Stimulated activated naive CD8-positive, alpha-beta T cell treated with anti-CD3 and anti-CD28 coated beads, Interleukin-15, Interleukin-2, amounts not matched to agents 100 ng/mL and 50 ng/mL, for 24 hours (primary cell): ENCODE results near the gene HEPN1.
A peak's percentile ranks its signal among the peaks of the same experiment; 100 is the strongest.

Experiments used
- H3K27ac Mint-ChIP-seq: one replicate; pipeline ENCODE4 v1.8.0; 2021; ENCODE audit warnings: mild to moderate bottlenecking, mixed read lengths
- H3K27me3 Mint-ChIP-seq: one replicate; pipeline ENCODE4 v1.8.0; 2021; ENCODE audit warnings: mixed read lengths
- H3K36me3 Mint-ChIP-seq: one replicate; pipeline ENCODE4 v1.8.0; 2021; ENCODE audit warnings: low read depth, mixed read lengths
- H3K4me1 Mint-ChIP-seq: one replicate; pipeline ENCODE4 v1.8.0; 2021; ENCODE audit warnings: low read depth, mixed read lengths
- H3K4me3 Mint-ChIP-seq: one replicate; pipeline ENCODE4 v1.8.0; 2021; ENCODE audit warnings: mild to moderate bottlenecking, mixed read lengths
- H3K9me3 Mint-ChIP-seq: one replicate; pipeline ENCODE4 v1.8.0; 2021; ENCODE audit warnings: mixed read lengths

The HEPN1 gene

GRCh38 chr11:124902616-124903015, 16.4 kb upstream of the HEPN1 start:
- H3K9me3 Mint-ChIP-seq, result no peaks in the 10 kb centered on the region
- H3K27ac Mint-ChIP-seq, result no peak overlapping the region
- no peaks in the 10 kb centered on the region for H3K4me1 Mint-ChIP-seq
- no peak overlapping the region for H3K4me3 Mint-ChIP-seq
- no peaks in the 10 kb centered on the region for H3K36me3 Mint-ChIP-seq
- H3K27me3 Mint-ChIP-seq, result peaks cover 34% of the 10 kb centered on the region

DNA sequence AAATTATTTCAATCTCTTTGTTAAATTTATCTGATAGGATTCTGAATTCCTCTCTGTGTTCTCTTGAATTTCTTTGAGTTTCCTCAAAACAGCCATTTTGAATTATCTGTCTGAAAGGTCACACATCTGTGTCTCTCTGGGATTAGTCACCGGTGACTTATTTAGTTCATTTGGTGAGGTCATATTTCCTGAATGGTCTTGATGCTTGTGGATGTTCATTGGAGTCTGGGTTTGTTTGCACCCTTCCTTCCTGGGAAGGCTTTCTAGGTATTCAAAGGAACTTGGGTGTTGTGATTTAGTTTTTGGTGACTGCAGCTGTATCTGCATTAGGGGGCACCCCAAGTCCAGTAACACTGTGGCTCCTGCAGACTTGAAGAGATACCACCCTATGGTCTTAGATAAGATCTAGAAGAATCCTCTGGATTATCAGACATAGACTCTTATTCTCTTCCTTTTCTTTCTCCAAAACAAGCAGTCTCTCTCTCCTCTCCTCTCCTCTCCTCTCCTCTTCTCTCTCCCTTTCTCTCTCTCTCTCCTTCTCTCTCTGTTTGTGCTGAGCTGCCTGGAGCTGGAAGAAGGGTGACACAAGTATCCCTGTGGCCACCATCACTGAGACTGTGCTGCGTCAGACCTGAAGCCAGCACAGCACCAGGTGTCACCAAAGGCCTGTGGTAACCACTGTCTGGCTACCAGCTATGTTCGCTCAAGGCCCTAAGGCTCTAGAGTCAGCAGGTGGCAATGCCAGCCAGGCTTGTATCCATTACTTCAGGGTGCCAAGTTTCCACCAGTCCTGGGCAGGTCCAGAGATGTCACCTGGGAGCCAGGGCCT, 3.3 kb upstream of the HEPN1 start:
- H3K27me3 Mint-ChIP-seq, result peaks cover 11% of the 10 kb centered on the region
- H3K4me1 Mint-ChIP-seq, result peaks cover 2% of the 10 kb centered on the region
- H3K27ac Mint-ChIP-seq, result no peak overlapping the region
- no peak overlapping the region for H3K4me3 Mint-ChIP-seq
- H3K36me3 Mint-ChIP-seq, result peaks cover 6% of the 10 kb centered on the region
- peaks cover 7% of the 10 kb centered on the region for H3K9me3 Mint-ChIP-seq

DNA sequence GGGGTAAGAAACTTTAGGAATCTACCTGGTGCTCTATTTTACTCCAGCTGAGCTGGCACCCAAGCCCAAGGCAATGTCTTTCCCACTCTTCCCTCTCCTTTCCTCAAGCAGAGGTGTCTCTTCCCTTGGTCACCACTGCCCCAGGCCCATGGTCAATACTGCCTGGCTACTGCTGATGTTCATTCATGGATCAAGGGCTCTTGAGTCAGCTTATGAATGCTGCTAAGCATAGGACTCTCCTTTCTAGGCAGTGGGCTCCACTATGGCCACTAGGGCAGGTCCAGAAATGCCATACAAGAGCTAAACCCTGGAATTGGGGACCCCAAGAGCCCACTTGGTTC, 2.7 kb upstream of the HEPN1 start:
- H3K4me3 Mint-ChIP-seq, result no peak overlapping the region
- peaks cover 3% of the 10 kb centered on the region for H3K4me1 Mint-ChIP-seq
- H3K9me3 Mint-ChIP-seq, result peaks cover 7% of the 10 kb centered on the region
- peaks cover 11% of the 10 kb centered on the region for H3K27me3 Mint-ChIP-seq
- no peak overlapping the region for H3K27ac Mint-ChIP-seq
- H3K36me3 Mint-ChIP-seq, result peaks cover 6% of the 10 kb centered on the region

DNA sequence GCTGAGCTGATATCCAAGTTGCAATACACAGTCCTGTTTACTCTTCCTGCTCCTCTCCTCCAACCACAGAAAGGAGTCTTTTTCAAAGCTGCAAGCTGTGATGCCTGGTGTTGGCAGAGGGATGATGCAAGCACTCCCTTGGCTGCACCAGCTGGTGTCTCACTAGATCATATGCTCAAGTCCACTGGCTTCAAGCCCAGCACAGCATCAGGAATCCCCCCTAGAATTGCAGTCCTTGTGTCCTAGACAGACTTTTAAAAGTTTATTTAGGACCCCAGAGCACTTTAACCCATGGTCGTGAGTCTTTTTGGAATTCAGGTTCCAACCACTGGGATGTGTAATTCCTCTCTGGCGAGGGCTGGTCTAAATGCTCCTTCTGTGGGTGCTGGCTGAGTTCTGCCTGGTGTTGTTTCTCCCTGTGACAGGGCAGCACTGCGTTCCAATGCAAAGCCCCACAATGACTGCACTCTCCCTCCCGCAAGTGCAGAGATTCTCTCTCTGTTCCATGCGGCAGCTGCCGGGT, 1.9 kb upstream of the HEPN1 start:
- Mint-ChIP-seq H3K9me3 (no peaks in the 10 kb centered on the region), H3K27ac (no peak overlapping the region), H3K27me3 (peaks cover 6% of the 10 kb centered on the region), H3K4me3 (no peak overlapping the region), H3K36me3 (no peaks in the 10 kb centered on the region), H3K4me1 (peaks cover 3% of the 10 kb centered on the region)

- Mint-ChIP-seq H3K4me1 (peaks cover 12% of the 10 kb centered on the region), H3K27ac (no peak overlapping the region), H3K4me3 (no peak overlapping the region)
Observed at GRCh38 chr11:124919898-124920297, 848 bp downstream of the HEPN1 start.

DNA sequence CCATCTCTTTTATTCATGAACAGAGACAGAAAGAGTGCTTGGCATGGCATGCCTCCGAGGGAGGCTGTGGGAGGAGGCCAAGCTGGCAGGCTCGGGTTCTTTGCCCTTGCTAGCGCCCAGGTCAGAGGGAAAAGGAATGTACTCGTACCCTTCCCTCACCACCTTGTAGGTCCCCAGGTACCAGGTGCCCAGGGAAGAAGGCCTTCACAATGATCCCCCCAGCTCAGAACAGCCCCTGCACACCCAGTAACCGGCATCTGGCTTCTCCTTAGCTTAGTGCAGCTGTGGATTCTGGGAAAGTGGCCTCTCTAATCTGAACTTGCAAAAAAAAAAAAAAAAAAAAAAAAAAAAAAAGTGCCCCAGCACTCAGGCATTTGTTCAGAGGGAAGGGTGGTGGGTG, 1.3 kb downstream of the HEPN1 start:
- peaks cover 6% of the 10 kb centered on the region for H3K27me3 Mint-ChIP-seq
- H3K4me3 Mint-ChIP-seq, result peak overlapping the region; percentile 56
- no peaks in the 10 kb centered on the region for H3K36me3 Mint-ChIP-seq
- H3K27ac Mint-ChIP-seq, result no peak overlapping the region
- no peaks in the 10 kb centered on the region for H3K9me3 Mint-ChIP-seq
- H3K4me1 Mint-ChIP-seq, result peaks cover 12% of the 10 kb centered on the region

More at GRCh38 chr11:124919898-124920297, 848 bp downstream of the HEPN1 start:
- H3K36me3 Mint-ChIP-seq, result no peaks in the 10 kb centered on the region
- peaks cover 6% of the 10 kb centered on the region for H3K27me3 Mint-ChIP-seq
- H3K9me3 Mint-ChIP-seq, result no peaks in the 10 kb centered on the region

- H3K4me1 Mint-ChIP-seq, result peaks cover 12% of the 10 kb centered on the region
- peak overlapping the region; percentile 29 for H3K27ac Mint-ChIP-seq
- peak overlapping the region; percentile 56 for H3K4me3 Mint-ChIP-seq
Observed at GRCh38 chr11:124920870-124921609, 2.0 kb downstream of the HEPN1 start.

GRCh38 chr11:124922831-124923230, 3.8 kb downstream of the HEPN1 start:
- no peak overlapping the region for H3K4me3 Mint-ChIP-seq
- no peak overlapping the region for H3K27ac Mint-ChIP-seq
- peaks cover 3% of the 10 kb centered on the region for H3K27me3 Mint-ChIP-seq
- no peaks in the 10 kb centered on the region for H3K9me3 Mint-ChIP-seq
- no peaks in the 10 kb centered on the region for H3K36me3 Mint-ChIP-seq
- H3K4me1 Mint-ChIP-seq, result peaks cover 12% of the 10 kb centered on the region

More at GRCh38 chr11:124920870-124921609, 2.0 kb downstream of the HEPN1 start:
- H3K9me3 Mint-ChIP-seq, result no peaks in the 10 kb centered on the region
- no peaks in the 10 kb centered on the region for H3K36me3 Mint-ChIP-seq
- peaks cover 4% of the 10 kb centered on the region for H3K27me3 Mint-ChIP-seq

DNA sequence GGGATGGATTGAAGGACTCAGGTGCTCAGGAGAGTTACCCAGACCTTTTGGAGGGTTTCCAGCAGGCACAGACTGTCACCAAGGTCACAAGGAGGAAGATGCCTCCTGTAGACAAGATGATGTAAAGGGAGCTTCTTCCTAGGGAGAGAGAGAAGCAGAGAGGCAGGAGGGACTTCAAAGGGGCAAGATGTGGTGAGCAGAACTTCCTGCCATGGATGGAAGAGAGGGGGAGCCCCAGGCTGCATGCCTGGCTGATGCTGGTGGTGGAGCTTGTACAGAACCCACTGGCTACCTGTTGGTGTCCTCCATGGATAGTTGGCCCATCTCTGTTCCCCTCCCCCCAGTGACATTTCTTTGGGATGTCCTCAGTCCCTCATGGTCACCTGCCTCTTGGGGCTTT, 4.2 kb downstream of the HEPN1 start:
- Mint-ChIP-seq H3K27ac (no peak overlapping the region), H3K36me3 (no peaks in the 10 kb centered on the region), H3K4me3 (no peak overlapping the region), H3K27me3 (peaks cover 3% of the 10 kb centered on the region), H3K4me1 (peaks cover 12% of the 10 kb centered on the region), H3K9me3 (no peaks in the 10 kb centered on the region)

DNA sequence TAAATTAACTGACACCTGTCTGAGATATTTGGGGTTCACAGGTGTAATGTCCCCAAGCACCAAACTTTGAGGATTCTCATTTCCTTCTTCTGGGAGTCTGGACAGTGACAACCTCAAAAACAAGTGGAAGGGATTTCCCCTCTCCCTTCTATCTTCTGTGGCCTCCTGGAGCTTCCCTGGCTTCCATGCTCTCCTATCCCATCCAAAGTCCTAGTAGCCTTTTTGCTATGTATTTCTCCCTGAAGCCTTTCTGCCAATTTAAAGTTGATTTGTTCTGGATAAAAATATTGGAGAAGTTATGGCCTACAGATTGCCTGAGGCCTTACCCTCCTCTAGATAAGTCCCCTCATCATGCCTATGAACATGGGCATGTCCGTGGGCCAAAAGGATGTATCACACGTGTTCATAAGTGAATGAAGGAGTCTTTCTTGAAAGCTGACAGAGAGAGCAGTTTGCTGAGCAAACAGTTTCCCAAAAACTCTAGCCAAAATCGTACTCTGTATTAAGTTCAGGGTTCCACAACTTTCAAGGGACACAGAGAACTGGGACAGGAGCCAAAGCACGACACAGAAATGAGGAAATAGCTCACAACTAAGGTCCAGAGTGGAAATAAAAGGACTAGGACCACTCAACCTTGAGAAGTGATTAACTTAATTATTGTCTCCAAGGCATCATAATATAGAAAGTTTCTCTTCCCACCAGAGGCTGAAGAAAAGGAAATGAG, 10.1 kb downstream of the HEPN1 start:
- no peak overlapping the region for H3K27ac Mint-ChIP-seq
- H3K36me3 Mint-ChIP-seq, result no peaks in the 10 kb centered on the region
- H3K9me3 Mint-ChIP-seq, result no peaks in the 10 kb centered on the region
- no peaks in the 10 kb centered on the region for H3K27me3 Mint-ChIP-seq
- no peak overlapping the region for H3K4me3 Mint-ChIP-seq
- H3K4me1 Mint-ChIP-seq, result peaks cover 9% of the 10 kb centered on the region

DNA sequence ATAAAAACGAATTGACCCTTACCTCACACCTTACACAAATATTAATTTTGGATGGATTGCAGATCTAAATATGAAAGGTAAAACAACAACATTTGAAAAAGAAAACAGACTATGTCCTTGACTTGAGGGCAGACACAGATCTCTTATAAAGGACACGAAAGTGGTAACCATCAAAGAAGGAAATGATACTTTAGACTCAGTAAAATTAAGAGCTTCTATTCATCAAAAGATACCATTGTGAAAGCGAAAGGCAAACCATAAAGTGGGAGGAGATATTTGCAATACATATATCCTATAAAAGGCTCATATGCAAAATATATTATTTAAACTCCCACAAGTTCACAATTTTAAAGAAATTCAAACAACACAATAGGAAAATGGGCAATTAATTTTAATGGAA, 11.7 kb downstream of the HEPN1 start:
- H3K27ac Mint-ChIP-seq, result no peak overlapping the region
- H3K27me3 Mint-ChIP-seq, result no peaks in the 10 kb centered on the region
- H3K4me3 Mint-ChIP-seq, result no peak overlapping the region
- no peaks in the 10 kb centered on the region for H3K36me3 Mint-ChIP-seq
- peaks cover 9% of the 10 kb centered on the region for H3K4me1 Mint-ChIP-seq
- no peaks in the 10 kb centered on the region for H3K9me3 Mint-ChIP-seq

DNA sequence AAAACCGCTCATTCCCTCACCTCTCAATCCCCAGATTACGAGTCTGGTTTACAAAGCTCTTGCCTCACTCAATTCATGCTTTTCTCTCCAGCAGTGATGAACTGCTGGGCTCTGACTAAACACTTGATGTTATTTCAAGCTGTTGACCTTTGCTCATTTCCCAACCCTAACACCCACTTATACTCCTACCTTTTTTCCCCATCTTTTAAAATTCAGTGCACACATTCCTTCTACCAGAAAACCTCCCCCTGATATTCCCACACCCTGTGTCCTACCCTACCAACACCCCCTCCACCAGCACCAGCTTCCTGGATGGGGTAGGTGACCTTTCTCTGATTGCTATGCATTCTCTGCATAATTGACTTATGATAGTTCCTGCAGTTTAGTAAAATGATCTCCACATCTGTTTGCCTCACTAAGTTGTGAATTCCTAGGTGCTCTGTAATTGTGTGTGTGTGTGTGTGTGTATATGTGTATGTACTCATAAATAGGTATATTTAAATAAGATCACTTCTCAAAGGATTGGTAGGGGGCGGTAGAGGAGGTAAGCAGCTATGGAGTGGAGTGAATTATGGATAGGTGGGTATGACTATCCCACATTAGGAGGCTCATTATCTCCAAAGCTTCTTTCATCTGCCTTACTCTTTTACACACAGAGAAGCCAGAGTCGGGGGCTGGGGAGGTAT, 16.0 kb downstream of the HEPN1 start:
- Mint-ChIP-seq H3K9me3 (no peaks in the 10 kb centered on the region), H3K36me3 (no peaks in the 10 kb centered on the region), H3K27ac (no peak overlapping the region), H3K4me1 (peaks cover 9% of the 10 kb centered on the region), H3K27me3 (no peaks in the 10 kb centered on the region), H3K4me3 (no peak overlapping the region)

- Mint-ChIP-seq H3K4me3 (no peak within 1 kb of the TSS), H3K27me3 (no peaks in the 10 kb centered on the region), H3K4me1 (peaks cover 5% of the 10 kb centered on the region), H3K9me3 (no peaks in the 10 kb centered on the region), H3K36me3 (no peaks in the 10 kb centered on the region), H3K27ac (no peak within 1 kb of the TSS)
Observed at GRCh38 chr11:124935548-124936514, 16.8 kb downstream of the HEPN1 start, which contains the start of gene HEPACAM. Gene HEPACAM, minus strand, starts transcription at chr11:124936047. Its CDS starts 41 bp downstream, at chr11:124936006.
